ENCODE measurements around the gene PASD1.
"Not testable (repeated sequence)": the region's sequence is repeated elsewhere in the genome, so short reads cannot be mapped to it uniquely, and the experiment has no call there.

PASD1 gene

DNA sequence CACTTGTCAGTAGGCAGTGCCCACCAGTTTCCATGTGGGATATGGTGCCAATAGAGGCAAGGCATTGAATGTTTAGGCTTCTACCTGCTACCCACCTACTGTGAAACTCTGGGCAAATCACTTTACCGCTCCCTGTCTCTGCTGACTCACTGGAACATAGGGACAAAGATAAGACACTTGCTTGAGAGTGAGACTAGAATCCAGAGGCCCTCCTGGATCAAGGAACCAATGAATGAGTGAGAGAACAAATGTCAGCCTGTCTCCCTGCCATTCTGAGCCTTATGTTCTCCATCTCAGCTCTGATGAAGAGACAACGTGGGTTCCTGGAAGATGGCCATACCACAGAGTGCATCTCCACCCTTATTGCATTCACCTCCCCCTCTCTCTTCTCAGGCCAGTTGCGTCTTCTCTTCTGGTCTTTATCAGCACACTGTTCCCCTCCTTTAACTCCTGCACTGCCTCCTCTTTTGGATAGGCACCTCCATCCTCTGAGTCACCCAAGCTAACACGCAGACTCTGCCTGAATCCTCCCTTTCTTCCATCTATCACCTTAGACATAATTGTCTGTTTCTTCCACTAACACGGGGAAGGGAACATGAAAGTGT lies 116.4 kb downstream of the PASD1 start:
- H3K9ac ChIP-seq (ENCODE audit: low read depth, low read length) = no peak overlapping the region
- no peaks in the 10 kb centered on the region for H3K4me1 ChIP-seq (ENCODE audit: insufficient read depth, low read length)
- H3K9me3 ChIP-seq (ENCODE audit: control insufficient read depth, insufficient read depth, low read length) = no peaks in the 10 kb centered on the region
- H3K36me3 ChIP-seq (ENCODE audit: insufficient read depth, low read length) = no peaks in the 10 kb centered on the region

DNA sequence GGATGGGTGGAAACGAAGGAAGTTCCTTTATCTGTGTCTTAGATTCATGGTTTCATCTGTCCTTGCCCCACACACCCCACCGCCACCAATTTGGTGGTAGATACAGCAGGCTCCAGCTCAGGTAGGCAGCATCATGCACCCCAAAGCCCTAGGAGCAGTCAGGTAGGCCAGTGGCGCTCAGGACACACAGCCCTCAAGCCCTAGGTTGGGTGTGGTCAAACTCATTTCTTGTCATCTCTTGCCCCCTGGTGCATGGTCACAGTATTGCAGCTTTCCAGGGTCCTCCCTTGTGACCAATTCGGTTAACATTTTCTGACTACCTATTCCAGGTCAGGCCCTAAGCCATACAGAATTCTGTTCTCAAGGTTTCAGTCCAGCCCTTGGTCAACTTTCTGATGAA lies 117.3 kb downstream of the PASD1 start:
- no peaks in the 10 kb centered on the region for H3K9me3 ChIP-seq (ENCODE audit: control insufficient read depth, insufficient read depth, low read length)
- H3K36me3 ChIP-seq (ENCODE audit: insufficient read depth, low read length) = no peaks in the 10 kb centered on the region
- H3K4me1 ChIP-seq (ENCODE audit: insufficient read depth, low read length) = no peaks in the 10 kb centered on the region
- H3K9ac ChIP-seq (ENCODE audit: low read depth, low read length) = no peak overlapping the region

- Histone ChIP-seq H3K9me3 (ENCODE audit: control insufficient read depth, insufficient read depth, low read length) (no peaks in the 10 kb centered on the region), H3K4me1 (ENCODE audit: insufficient read depth, low read length) (no peaks in the 10 kb centered on the region), H3K36me3 (ENCODE audit: insufficient read depth, low read length) (no peaks in the 10 kb centered on the region), H3K9ac (ENCODE audit: low read depth, low read length) (no peak overlapping the region)
These were observed 124.2 kb downstream of the PASD1 start for GRCh38 chrX:151687635-151688034.

GRCh38 chrX:151688695-151689094 lies 125.2 kb downstream of the PASD1 start:
- Histone ChIP-seq H3K9ac (ENCODE audit: low read depth, low read length) (no peak overlapping the region), H3K4me1 (ENCODE audit: insufficient read depth, low read length) (no peaks in the 10 kb centered on the region), H3K9me3 (ENCODE audit: control insufficient read depth, insufficient read depth, low read length) (no peaks in the 10 kb centered on the region), H3K36me3 (ENCODE audit: insufficient read depth, low read length) (no peaks in the 10 kb centered on the region)

DNA sequence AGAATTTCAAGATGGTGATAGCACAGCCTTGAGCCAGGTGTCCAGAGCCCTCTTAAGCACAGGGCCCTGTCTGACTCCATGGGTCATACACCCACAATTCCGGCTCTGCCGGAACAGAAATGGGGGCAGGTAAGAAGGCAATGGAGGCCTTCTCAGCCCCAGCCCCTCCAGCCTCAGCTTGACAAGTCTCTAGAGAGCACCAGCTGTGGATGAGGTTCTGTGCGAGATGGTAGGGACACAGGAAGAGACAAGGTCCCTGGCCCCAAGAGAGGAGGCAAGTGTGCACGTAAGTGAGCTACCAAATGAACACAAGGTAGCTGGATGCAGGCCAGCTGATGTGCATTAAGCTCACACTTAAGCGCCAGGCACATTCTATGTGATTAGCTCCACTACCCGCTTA lies 129.3 kb downstream of the PASD1 start:
- H3K9ac ChIP-seq (ENCODE audit: low read depth, low read length) = no peak overlapping the region
- H3K4me1 ChIP-seq (ENCODE audit: insufficient read depth, low read length) = no peaks in the 10 kb centered on the region
- H3K9me3 ChIP-seq (ENCODE audit: control insufficient read depth, insufficient read depth, low read length) = no peaks in the 10 kb centered on the region
- H3K36me3 ChIP-seq (ENCODE audit: insufficient read depth, low read length) = no peaks in the 10 kb centered on the region

- Histone ChIP-seq H3K4me1 (ENCODE audit: insufficient read depth, low read length) (no peaks in the 10 kb centered on the region), H3K9ac (ENCODE audit: low read depth, low read length) (peak overlapping the region; percentile 44; the same call in 1 of the 2 replicates), H3K9me3 (ENCODE audit: control insufficient read depth, insufficient read depth, low read length) (no peaks in the 10 kb centered on the region), H3K36me3 (ENCODE audit: insufficient read depth, low read length) (no peaks in the 10 kb centered on the region; the same call in 1 of the 2 replicates)
These were observed 130.6 kb downstream of the PASD1 start for GRCh38 chrX:151694121-151694520.

- Histone ChIP-seq H3K9ac (ENCODE audit: low read depth, low read length) (peak within 1 kb of the TSS; percentile 58), H3K4me1 (ENCODE audit: insufficient read depth, low read length) (no peaks in the 10 kb centered on the region), H3K36me3 (ENCODE audit: insufficient read depth, low read length) (no peaks in the 10 kb centered on the region; the same call in 1 of the 2 replicates), H3K9me3 (ENCODE audit: control insufficient read depth, insufficient read depth, low read length) (no peaks in the 10 kb centered on the region)
These were observed 131.4 kb downstream of the PASD1 start, which contains the start of gene PRRG3 for GRCh38 chrX:151694661-151695582. Gene PRRG3 (plus strand): TSS chrX:151695458. CDS start chrX:151698815, 3,357 bp downstream.

GRCh38 chrX:151695583-151696340 lies 132.3 kb downstream of the PASD1 start:
- Histone ChIP-seq H3K9ac (ENCODE audit: low read depth, low read length) (peak overlapping the region; percentile 58), H3K4me1 (ENCODE audit: insufficient read depth, low read length) (no peaks in the 10 kb centered on the region), H3K9me3 (ENCODE audit: control insufficient read depth, insufficient read depth, low read length) (no peaks in the 10 kb centered on the region), H3K36me3 (ENCODE audit: insufficient read depth, low read length) (no peaks in the 10 kb centered on the region; the same call in 1 of the 2 replicates)

- H3K9me3 ChIP-seq (ENCODE audit: control insufficient read depth, insufficient read depth, low read length); H3K36me3 ChIP-seq (ENCODE audit: insufficient read depth, low read length); H3K4me1 ChIP-seq (ENCODE audit: insufficient read depth, low read length); H3K9ac ChIP-seq (ENCODE audit: low read depth, low read length): not testable (repeated sequence)
These were observed 133.6 kb downstream of the PASD1 start for GRCh38 chrX:151697082-151697481.

DNA sequence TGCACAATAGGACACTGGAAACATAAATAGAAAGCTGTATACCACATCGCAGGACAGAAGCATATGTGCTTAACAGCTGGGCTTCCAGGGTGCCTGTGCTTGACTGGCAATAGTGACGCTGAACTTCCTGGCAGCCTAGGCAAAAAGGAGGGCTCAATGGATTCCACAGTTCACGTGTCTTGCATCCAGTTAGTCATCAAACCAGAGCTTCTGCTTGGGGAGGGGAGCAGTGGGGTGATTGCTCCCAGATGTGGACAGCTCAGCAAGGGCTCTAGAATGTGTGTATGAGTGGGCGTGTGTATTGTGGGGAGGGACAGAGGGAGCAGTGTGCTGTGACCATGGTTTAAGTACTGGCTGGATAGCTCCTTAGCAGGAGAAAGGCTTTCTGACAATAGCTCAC lies 134.0 kb downstream of the PASD1 start:
- Histone ChIP-seq H3K9ac (ENCODE audit: low read depth, low read length) (no peak overlapping the region), H3K9me3 (ENCODE audit: control insufficient read depth, insufficient read depth, low read length) (no peaks in the 10 kb centered on the region), H3K4me1 (ENCODE audit: insufficient read depth, low read length) (no peaks in the 10 kb centered on the region), H3K36me3 (ENCODE audit: insufficient read depth, low read length) (no peaks in the 10 kb centered on the region; the same call in 1 of the 2 replicates)

GRCh38 chrX:151698485-151698884 lies 135.0 kb downstream of the PASD1 start:
- H3K9ac ChIP-seq (ENCODE audit: low read depth, low read length) = no peak overlapping the region
- no peaks in the 10 kb centered on the region; the same call in 1 of the 2 replicates for H3K36me3 ChIP-seq (ENCODE audit: insufficient read depth, low read length)
- H3K4me1 ChIP-seq (ENCODE audit: insufficient read depth, low read length) = no peaks in the 10 kb centered on the region
- H3K9me3 ChIP-seq (ENCODE audit: control insufficient read depth, insufficient read depth, low read length) = no peaks in the 10 kb centered on the region

DNA sequence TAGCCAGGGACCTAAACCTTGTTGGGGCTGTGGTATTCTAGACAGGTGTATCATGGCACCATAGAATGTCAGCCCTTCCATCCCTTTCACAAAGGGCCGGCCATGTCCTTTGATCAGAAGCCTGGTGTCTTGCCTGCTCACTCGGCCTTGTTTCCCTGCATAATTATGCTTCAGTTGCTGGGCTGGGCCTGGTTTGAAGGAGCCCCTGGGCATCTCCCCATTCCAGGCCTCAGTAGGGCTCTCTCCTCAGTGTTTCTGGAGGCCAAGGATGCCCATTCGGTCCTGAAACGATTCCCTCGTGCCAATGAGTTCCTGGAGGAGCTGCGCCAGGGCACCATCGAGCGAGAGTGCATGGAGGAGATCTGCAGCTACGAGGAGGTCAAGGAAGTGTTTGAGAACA lies 136.3 kb downstream of the PASD1 start:
- H3K9me3 ChIP-seq (ENCODE audit: control insufficient read depth, insufficient read depth, low read length) = no peaks in the 10 kb centered on the region
- H3K36me3 ChIP-seq (ENCODE audit: insufficient read depth, low read length) = no peaks in the 10 kb centered on the region; the same call in 1 of the 2 replicates
- no peak overlapping the region for H3K9ac ChIP-seq (ENCODE audit: low read depth, low read length)
- H3K4me1 ChIP-seq (ENCODE audit: insufficient read depth, low read length) = no peaks in the 10 kb centered on the region

- no peaks in the 10 kb centered on the region; the same call in 1 of the 2 replicates for H3K36me3 ChIP-seq (ENCODE audit: insufficient read depth, low read length)
- no peaks in the 10 kb centered on the region for H3K4me1 ChIP-seq (ENCODE audit: insufficient read depth, low read length)
- no peak overlapping the region for H3K9ac ChIP-seq (ENCODE audit: low read depth, low read length)
- H3K9me3 ChIP-seq (ENCODE audit: control insufficient read depth, insufficient read depth, low read length) = no peaks in the 10 kb centered on the region
These were observed 137.1 kb downstream of the PASD1 start for GRCh38 chrX:151700581-151700980.

DNA sequence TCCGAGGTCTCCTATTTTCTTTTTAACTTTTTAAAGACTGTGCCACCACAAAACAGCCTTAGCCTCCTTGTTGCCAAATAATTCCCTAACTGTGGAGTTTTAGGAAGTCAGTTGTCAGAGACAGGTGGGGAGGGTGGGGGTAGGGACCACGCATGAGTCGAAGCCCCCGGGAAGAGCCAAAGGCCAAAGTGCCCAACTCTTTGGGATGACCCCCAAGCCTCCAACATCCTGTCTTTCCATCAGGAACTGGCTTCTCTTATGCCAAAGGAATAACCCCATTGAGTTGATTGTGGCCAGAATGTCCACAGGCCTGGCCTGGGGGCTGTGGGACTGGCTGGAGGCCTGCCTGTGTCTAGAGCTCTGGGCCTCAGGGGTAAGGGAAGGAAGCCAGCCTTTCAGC lies 137.6 kb downstream of the PASD1 start:
- Histone ChIP-seq H3K36me3 (ENCODE audit: insufficient read depth, low read length) (no peaks in the 10 kb centered on the region; the same call in 1 of the 2 replicates), H3K9me3 (ENCODE audit: control insufficient read depth, insufficient read depth, low read length) (no peaks in the 10 kb centered on the region), H3K4me1 (ENCODE audit: insufficient read depth, low read length) (no peaks in the 10 kb centered on the region), H3K9ac (ENCODE audit: low read depth, low read length) (no peak overlapping the region)

All from ES-I3 (cell line).